Measurements from ENCODE around the gene PLEKHG2.

- TF ChIP-seq ZNF274 (IDR thresholded peaks at IDR 0.05; ENCODE audit: low read depth, low read length) (no peak), YY1 (IDR thresholded peaks at IDR 0.05; ENCODE audit: insufficient read depth, insufficient read length) (no peak), SUZ12 (IDR thresholded peaks at IDR 0.05; ENCODE audit: extremely low read depth, insufficient read depth, insufficient read length) (no peak)
These were observed 46.9 kb upstream of the PLEKHG2 start for GRCh38 chr19:39365531-39365930.
